ENCODE measurements around the gene DFFB.

The DFFB gene

DNA sequence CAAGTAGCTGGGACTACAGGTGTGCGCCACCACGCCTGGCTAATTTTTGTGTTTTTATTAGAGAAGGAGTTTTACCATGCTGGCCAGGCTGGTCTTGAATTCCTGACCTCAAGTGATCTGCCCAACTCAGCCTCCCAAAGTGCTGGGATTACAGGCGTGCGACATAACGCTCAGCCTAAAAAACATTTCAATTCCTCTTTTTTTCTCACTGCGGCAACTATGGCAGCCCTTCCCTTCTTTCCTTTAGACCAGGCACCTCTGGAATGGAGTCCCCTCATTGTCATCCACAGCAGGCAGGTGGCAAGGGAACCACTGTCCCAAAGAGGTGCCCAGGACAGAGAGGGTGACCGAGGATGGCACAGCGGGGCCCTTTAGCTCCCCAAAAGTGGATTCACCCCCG, 14.4 kb upstream of the DFFB start:
- TF ChIP-seq ZFX (IDR thresholded peaks at IDR 0.05), result no peak
- TF ChIP-seq, protein P1, sequence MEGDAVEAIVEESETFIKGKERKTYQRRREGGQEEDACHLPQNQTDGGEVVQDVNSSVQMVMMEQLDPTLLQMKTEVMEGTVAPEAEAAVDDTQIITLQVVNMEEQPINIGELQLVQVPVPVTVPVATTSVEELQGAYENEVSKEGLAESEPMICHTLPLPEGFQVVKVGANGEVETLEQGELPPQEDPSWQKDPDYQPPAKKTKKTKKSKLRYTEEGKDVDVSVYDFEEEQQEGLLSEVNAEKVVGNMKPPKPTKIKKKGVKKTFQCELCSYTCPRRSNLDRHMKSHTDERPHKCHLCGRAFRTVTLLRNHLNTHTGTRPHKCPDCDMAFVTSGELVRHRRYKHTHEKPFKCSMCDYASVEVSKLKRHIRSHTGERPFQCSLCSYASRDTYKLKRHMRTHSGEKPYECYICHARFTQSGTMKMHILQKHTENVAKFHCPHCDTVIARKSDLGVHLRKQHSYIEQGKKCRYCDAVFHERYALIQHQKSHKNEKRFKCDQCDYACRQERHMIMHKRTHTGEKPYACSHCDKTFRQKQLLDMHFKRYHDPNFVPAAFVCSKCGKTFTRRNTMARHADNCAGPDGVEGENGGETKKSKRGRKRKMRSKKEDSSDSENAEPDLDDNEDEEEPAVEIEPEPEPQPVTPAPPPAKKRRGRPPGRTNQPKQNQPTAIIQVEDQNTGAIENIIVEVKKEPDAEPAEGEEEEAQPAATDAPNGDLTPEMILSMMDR (conservative IDR thresholded peaks at IDR 0.05), result no peak

DNA sequence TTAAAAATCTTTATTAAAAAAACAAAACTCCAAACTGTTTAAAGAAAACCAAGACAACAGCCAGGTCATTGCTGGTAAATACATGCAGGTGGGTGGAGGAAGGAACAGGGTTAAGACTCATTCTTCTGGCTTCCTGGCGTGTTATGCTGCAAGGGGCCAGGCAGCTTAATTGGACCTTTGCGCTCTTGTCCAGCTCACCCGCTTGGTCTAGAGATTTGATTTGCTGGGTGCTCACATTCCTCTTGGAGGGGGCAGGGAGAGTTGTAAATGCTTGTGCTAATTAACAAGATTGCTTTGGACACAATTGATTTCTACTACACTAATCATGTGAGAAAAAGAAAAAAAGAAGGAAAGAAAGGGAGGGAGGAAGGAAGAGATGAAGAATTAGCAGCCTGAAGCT, 10.7 kb upstream of the DFFB start:
- TF ChIP-seq, protein P1 (conservative IDR thresholded peaks at IDR 0.05), result no peak
- TF ChIP-seq ZFX (IDR thresholded peaks at IDR 0.05), result no peak
- no peak overlapping the region for H3K27ac ChIP-seq

More for the DNA sequence above, 14.4 kb upstream of the DFFB start:
- H3K27ac ChIP-seq, result no peak overlapping the region

DNA sequence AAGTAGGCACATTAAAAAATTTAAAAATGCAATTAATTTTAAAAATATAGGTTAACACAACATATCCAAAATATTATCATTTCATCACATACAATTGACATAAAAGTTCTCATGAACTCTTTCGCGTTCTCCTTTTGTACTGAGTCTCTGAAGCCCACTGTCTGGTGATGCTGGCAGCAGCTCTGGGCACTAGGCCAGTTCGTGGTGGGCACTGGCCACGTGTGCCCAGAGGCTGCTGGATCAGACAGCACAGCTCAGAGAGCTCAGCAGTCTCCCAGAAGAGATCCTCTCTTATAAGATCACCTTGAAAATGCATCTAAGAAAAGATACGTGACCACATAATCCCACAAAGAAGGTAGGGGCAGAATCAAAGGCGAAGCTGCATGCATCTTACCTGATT, 10.2 kb upstream of the DFFB start:
- no peak overlapping the region for H3K27ac ChIP-seq
- TF ChIP-seq ZFX (IDR thresholded peaks at IDR 0.05), result no peak
- TF ChIP-seq, protein P1 (conservative IDR thresholded peaks at IDR 0.05), result no peak

DNA sequence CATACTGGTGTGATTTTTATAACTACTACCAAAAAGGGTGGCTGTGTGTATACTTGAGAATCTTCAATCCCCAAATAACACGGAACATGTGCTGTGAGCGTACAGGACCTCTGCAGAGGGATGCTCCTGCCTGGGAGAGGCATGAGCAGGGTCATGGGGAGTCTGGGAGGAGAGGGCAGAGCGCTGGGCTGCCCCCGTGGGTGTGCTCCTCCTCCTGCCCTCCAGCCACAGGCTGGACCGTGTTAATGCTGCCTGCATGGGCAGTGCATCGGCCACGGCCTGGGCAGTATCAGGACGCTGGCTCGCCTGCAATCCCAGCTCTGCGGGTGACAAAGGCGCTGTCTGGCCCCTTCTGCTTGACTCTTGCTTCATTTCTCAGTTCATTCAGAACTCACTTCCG, 6.4 kb upstream of the DFFB start:
- H3K27ac ChIP-seq, result no peak overlapping the region
- TF ChIP-seq, protein P1 (conservative IDR thresholded peaks at IDR 0.05), result no peak
- TF ChIP-seq ZFX (IDR thresholded peaks at IDR 0.05), result no peak

DNA sequence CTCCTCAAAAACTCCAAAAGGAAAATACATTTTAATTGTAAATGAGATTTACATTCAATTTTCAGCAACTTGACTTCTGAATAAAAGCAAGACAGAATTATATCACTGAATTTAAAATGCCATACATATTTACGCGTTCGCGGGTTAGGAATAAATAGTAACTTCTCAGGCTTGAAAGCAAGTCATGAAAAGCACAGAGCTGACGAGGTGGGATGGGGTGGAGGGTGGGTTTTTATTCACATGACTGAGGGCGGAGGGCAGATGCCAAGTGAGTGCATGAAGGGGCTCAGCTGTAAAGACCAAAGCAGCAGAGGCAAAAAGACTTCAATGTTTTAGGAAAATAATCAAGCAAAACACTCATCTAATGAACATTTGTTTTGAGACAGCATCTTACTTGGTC, 6.0 kb upstream of the DFFB start:
- no peak for TF ChIP-seq ZFX (IDR thresholded peaks at IDR 0.05)
- TF ChIP-seq, protein P1 (conservative IDR thresholded peaks at IDR 0.05), result no peak
- no peak overlapping the region for H3K27ac ChIP-seq

DNA sequence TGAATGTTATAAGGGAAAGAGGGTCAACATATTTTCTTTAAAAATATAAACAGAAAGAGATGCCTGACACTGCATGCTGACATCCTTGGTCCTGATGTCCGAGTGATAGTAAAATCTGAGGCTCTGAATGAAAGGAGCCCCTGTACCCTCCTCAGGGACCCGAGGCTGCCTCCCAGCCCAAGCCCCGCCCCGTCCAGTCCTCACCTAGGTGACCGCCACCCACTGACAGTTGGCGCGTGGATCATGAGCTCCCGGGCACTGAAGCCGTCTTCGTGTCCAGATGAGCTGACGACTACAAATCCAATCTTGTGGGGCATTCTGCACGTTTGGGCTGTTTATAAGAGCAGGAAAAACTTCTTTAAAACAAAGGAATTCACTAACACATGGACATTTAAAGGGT, 5.2 kb upstream of the DFFB start:
- TF ChIP-seq, protein P1 (conservative IDR thresholded peaks at IDR 0.05), result no peak
- no peak for TF ChIP-seq ZFX (IDR thresholded peaks at IDR 0.05)
- no peak overlapping the region for H3K27ac ChIP-seq

DNA sequence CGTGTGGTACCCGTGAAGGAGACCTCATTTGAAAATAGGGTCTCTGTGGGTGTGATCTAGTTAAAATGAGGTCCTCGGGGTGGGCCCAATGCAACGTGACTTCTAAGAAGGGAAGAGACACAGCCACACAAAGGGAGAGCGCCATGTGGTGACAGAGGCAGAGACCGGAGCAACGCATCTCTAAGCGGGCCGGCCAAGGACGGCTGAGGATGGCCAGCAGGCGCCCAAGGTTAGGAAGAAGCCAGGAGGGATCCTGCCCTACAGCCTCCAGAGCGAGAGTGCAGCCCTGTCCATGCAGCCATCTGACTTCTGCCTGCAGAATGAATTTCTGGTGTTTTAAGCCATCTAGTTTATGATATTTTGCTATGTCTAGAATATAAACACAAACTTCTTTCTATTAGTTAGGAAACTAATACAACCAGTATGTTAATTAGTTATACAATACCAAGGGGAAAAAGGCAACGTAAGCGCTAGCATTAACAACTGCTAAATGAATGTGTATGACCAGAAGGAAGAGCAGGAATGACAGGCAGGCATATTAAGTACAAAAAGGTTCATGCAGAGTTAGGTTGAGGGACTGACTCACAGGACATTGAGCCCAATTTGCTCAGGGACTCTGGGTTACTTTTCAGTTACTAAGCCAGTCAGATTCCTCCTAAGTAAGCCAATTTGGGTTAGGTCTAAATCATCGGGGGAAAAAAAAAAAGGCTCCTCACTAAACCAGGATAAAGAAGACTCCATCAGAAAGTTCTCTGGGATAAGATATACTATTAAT, 4.4 kb upstream of the DFFB start:
- H3K27ac ChIP-seq, result no peak overlapping the region
- no peak for TF ChIP-seq ZFX (IDR thresholded peaks at IDR 0.05)
- TF ChIP-seq, protein P1 (conservative IDR thresholded peaks at IDR 0.05), result no peak

All from C4-2B (cell line).